Nephron (organoid): ENCODE results near the gene ADORA2A.
"Not testable (repeated sequence)": the region's sequence is repeated elsewhere in the genome, so short reads cannot be mapped to it uniquely, and the experiment has no call there.

Experiments
- H3K27ac Mint-ChIP-seq, 3 experiments: 2 replicates each; pipeline ENCODE4 v1.8.0; 2020; ENCODE audit warnings: mixed read lengths in 3 of 3, mild to moderate bottlenecking in 2 of 3, moderate library complexity in 1 of 3
- H3K27me3 Mint-ChIP-seq: 2 replicates; pipeline ENCODE4 v1.8.0; 2021; ENCODE audit warnings: low read depth, mild to moderate bottlenecking, moderate library complexity, mixed read lengths
- H3K36me3 Mint-ChIP-seq: 2 replicates; pipeline ENCODE4 v1.8.0; 2020; ENCODE audit warnings: low read depth, mixed read lengths
- H3K4me1 Mint-ChIP-seq: 2 replicates; pipeline ENCODE4 v1.8.0; 2020; ENCODE audit warnings: mixed read lengths
- H3K4me3 Mint-ChIP-seq, 3 experiments: 2 replicates each; pipeline ENCODE4 v1.8.0; 2020; ENCODE audit warnings: mild to moderate bottlenecking in 3 of 3, mixed read lengths in 3 of 3, moderate library complexity in 2 of 3
- H3K9me3 Mint-ChIP-seq: 2 replicates; pipeline ENCODE4 v1.8.0; 2020; ENCODE audit warnings: mixed read lengths
- TF ChIP-seq, protein P1 (sequence below), 3 experiments: fragments of 200-600 bp; sonication (generic); IDR thresholded peaks; one replicate each; pipeline ENCODE4 v1.5.0; 2021; ENCODE audit warnings: antibody characterized with exemption in 3 of 3; ENCODE audit not compliant: unreplicated experiment in 3 of 3

Gene ADORA2A

DNA sequence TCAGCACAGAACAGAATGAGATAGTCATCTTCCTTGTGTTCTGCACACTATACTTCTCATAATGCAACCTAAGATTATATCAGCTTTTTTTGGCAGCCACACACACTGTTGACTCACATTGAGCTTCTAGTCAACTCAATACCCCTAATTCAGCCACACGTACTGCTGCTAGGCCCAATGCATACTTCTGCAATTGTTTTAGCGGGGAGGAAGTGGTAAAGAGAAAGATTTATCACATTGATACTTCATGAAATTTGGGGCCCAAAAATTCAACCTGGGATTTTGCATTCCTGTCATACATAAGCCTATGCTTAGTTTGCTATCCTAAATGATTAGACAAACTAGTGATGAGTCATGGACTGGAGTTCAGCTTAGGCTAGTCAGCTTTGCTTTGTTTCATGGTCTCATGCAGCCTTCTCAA lies 59.1 kb downstream of the ADORA2A start:
- Mint-ChIP-seq H3K4me1 (peaks cover 23% of the 10 kb centered on the region), H3K9me3 (no peaks in the 10 kb centered on the region), H3K27ac (no peak overlapping the region), H3K27me3 (peaks cover 4% of the 10 kb centered on the region), H3K4me3 (no peak overlapping the region), H3K36me3 (no peaks in the 10 kb centered on the region)
- TF ChIP-seq, protein P1, sequence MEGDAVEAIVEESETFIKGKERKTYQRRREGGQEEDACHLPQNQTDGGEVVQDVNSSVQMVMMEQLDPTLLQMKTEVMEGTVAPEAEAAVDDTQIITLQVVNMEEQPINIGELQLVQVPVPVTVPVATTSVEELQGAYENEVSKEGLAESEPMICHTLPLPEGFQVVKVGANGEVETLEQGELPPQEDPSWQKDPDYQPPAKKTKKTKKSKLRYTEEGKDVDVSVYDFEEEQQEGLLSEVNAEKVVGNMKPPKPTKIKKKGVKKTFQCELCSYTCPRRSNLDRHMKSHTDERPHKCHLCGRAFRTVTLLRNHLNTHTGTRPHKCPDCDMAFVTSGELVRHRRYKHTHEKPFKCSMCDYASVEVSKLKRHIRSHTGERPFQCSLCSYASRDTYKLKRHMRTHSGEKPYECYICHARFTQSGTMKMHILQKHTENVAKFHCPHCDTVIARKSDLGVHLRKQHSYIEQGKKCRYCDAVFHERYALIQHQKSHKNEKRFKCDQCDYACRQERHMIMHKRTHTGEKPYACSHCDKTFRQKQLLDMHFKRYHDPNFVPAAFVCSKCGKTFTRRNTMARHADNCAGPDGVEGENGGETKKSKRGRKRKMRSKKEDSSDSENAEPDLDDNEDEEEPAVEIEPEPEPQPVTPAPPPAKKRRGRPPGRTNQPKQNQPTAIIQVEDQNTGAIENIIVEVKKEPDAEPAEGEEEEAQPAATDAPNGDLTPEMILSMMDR (IDR thresholded peaks at IDR 0.05; ENCODE audit: unreplicated experiment in 3 of 3): no peak

- no peaks in the 10 kb centered on the region for H3K36me3 Mint-ChIP-seq
Observed at GRCh38 chr22:24489011-24489410, 61.6 kb downstream of the ADORA2A start.

DNA sequence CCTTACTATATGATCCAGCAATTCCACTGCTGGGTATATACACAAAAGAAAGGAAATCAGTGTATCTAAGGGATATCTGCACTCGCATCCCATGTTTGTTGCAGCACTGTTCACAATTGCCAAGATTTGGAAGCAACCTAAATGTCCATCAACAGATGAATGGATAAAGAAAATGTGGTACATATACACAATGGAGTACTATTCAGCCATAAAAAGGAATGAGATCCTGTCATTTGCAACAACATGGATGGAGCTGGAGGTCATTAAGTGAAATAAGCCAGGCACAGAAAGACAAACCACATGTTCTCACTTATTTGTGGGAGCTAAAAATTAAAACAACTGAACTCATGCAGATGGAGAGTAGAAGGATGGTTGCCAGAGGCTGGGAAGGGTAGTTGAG lies 62.0 kb downstream of the ADORA2A start:
- H3K36me3 Mint-ChIP-seq, H3K27ac Mint-ChIP-seq, H3K9me3 Mint-ChIP-seq, H3K4me3 Mint-ChIP-seq: not testable (repeated sequence)
- peaks cover 34% of the 10 kb centered on the region for H3K27me3 Mint-ChIP-seq
- peaks cover 11% of the 10 kb centered on the region for H3K4me1 Mint-ChIP-seq

More at GRCh38 chr22:24489011-24489410, 61.6 kb downstream of the ADORA2A start:
- H3K4me1 Mint-ChIP-seq: peaks cover 14% of the 10 kb centered on the region
- H3K4me3 Mint-ChIP-seq: no peak overlapping the region
- TF ChIP-seq, protein P1 (IDR thresholded peaks at IDR 0.05; ENCODE audit: unreplicated experiment in 3 of 3): no peak
- H3K27me3 Mint-ChIP-seq: peaks cover 29% of the 10 kb centered on the region
- no peak overlapping the region for H3K27ac Mint-ChIP-seq
- no peaks in the 10 kb centered on the region for H3K9me3 Mint-ChIP-seq
